Mucosa of rectum (tissue), 2 donors: ENCODE measurements around the gene ITGB4.

ENCODE experiments used
- H3K27ac ChIP-seq, 2 donors: one replicate each; pipeline ENCODE4 v1.7.0; 2013; ENCODE audit warnings: inconsistent platforms in 2 of 2, low read depth in 2 of 2, low read length in 2 of 2
- H3K27me3 ChIP-seq, 2 donors: one replicate each; pipeline ENCODE4 v1.7.0; 2013; ENCODE audit warnings: low read length in 2 of 2; ENCODE audit not compliant: control insufficient read depth in 2 of 2, insufficient read depth in 2 of 2
- H3K36me3 ChIP-seq, 2 donors: one replicate each; pipeline ENCODE4 v1.7.0; 2013; ENCODE audit warnings: low read length in 2 of 2; ENCODE audit not compliant: control insufficient read depth in 2 of 2, insufficient read depth in 2 of 2
- H3K4me1 ChIP-seq, 2 donors: one replicate each; pipeline ENCODE4 v1.7.0; 2013; ENCODE audit warnings: low read length in 2 of 2, mild to moderate bottlenecking in 1 of 2; ENCODE audit not compliant: control insufficient read depth in 2 of 2, insufficient read depth in 2 of 2
- H3K4me3 ChIP-seq, 2 donors: one replicate each; pipeline ENCODE4 v1.7.0; 2013; ENCODE audit warnings: low read length in 2 of 2
- H3K9ac ChIP-seq, 2 donors: one replicate each; pipeline ENCODE4 v1.7.0; 2013; ENCODE audit warnings: low read length in 2 of 2, low read depth in 1 of 2, mild to moderate bottlenecking in 1 of 2
- H3K9me3 ChIP-seq, 2 donors: one replicate each; pipeline ENCODE4 v1.7.0; 2013; ENCODE audit warnings: low read length in 2 of 2; ENCODE audit not compliant: control insufficient read depth in 2 of 2
- donor health status: healthy.
- donor health status: Normal muscosa, but diverticular disease.

Gene ITGB4

GRCh38 chr17:75720656-75721462, at the start of gene ITGB4:
Gene ITGB4, plus strand, starts transcription at chr17:75721459. Its CDS starts 3,245 bp downstream, at chr17:75724704.
- peak within 1 kb of the TSS; percentile 85 to 97 for H3K9ac ChIP-seq
- H3K4me1 ChIP-seq = peaks cover 24 to 29% of the 10 kb centered on the region in 2 donors
- H3K27ac ChIP-seq = peak within 1 kb of the TSS; percentile 97 to 98
- H3K4me3 ChIP-seq = peak within 1 kb of the TSS; percentile 73 to 79
- no peaks in the 10 kb centered on the region for H3K9me3 ChIP-seq
- H3K36me3 ChIP-seq = peaks cover 16% of the 10 kb centered on the region in 2 donors
- H3K27me3 ChIP-seq = no peaks in the 10 kb centered on the region

GRCh38 chr17:75672011-75672410, 49.2 kb upstream of the ITGB4 start:
- H3K27ac ChIP-seq = no peak overlapping the region
- H3K4me1 ChIP-seq = peaks cover 10 to 11% of the 10 kb centered on the region in 2 donors
- no peak overlapping the region for H3K9ac ChIP-seq
- H3K4me3 ChIP-seq = no peak overlapping the region
- H3K27me3 ChIP-seq = no peaks in the 10 kb centered on the region
- H3K36me3 ChIP-seq = peaks cover 40 to 47% of the 10 kb centered on the region in 2 donors
- H3K9me3 ChIP-seq = no peaks in the 10 kb centered on the region

GRCh38 chr17:75673487-75673886, 47.8 kb upstream of the ITGB4 start:
- Histone ChIP-seq H3K27ac (no peak overlapping the region), H3K36me3 (peaks cover 40 to 51% of the 10 kb centered on the region in 2 donors), H3K27me3 (no peaks in the 10 kb centered on the region), H3K4me3 (no peak overlapping the region), H3K9me3 (no peaks in the 10 kb centered on the region), H3K9ac (no peak overlapping the region), H3K4me1 (peaks cover 0 to 4% of the 10 kb centered on the region in 2 donors)

GRCh38 chr17:75676461-75676860, 44.8 kb upstream of the ITGB4 start:
- H3K9me3 ChIP-seq = no peaks in the 10 kb centered on the region
- no peaks in the 10 kb centered on the region for H3K27me3 ChIP-seq
- H3K27ac ChIP-seq = no peak overlapping the region

GRCh38 chr17:75679706-75680211, 41.5 kb upstream of the ITGB4 start:
- no peaks in the 10 kb centered on the region for H3K9me3 ChIP-seq
- peak overlapping the region; percentile 64 to 83 for H3K27ac ChIP-seq
- H3K36me3 ChIP-seq = peaks cover 3 to 18% of the 10 kb centered on the region in 2 donors
- peak overlapping the region in 1 of 2 donors; percentile 43 for H3K4me3 ChIP-seq
- peak overlapping the region in 1 of 2 donors; percentile 61 for H3K9ac ChIP-seq
- peaks cover 10 to 27% of the 10 kb centered on the region in 2 donors for H3K4me1 ChIP-seq
- H3K27me3 ChIP-seq = no peaks in the 10 kb centered on the region

More at GRCh38 chr17:75676461-75676860, 44.8 kb upstream of the ITGB4 start:
- Histone ChIP-seq H3K9ac (no peak overlapping the region), H3K4me1 (peaks cover 7 to 13% of the 10 kb centered on the region in 2 donors), H3K36me3 (peaks cover 25 to 44% of the 10 kb centered on the region in 2 donors), H3K4me3 (no peak overlapping the region)

GRCh38 chr17:75680431-75680830, 40.8 kb upstream of the ITGB4 start:
- Histone ChIP-seq H3K9ac (no peak overlapping the region), H3K4me3 (no peak overlapping the region), H3K4me1 (peaks cover 15 to 34% of the 10 kb centered on the region in 2 donors), H3K9me3 (no peaks in the 10 kb centered on the region), H3K27me3 (no peaks in the 10 kb centered on the region), H3K27ac (peak overlapping the region; percentile 64 to 83), H3K36me3 (peaks cover 3 to 18% of the 10 kb centered on the region in 2 donors)

GRCh38 chr17:75681289-75681688, 40.0 kb upstream of the ITGB4 start:
- no peaks in the 10 kb centered on the region for H3K27me3 ChIP-seq
- H3K4me3 ChIP-seq = no peak overlapping the region
- H3K27ac ChIP-seq = peak overlapping the region in 1 of 2 donors; percentile 11
- H3K9me3 ChIP-seq = no peaks in the 10 kb centered on the region
- H3K36me3 ChIP-seq = peaks cover 0 to 15% of the 10 kb centered on the region in 2 donors
- peaks cover 15 to 38% of the 10 kb centered on the region in 2 donors for H3K4me1 ChIP-seq
- no peak overlapping the region for H3K9ac ChIP-seq

- H3K4me1 ChIP-seq = peaks cover 15 to 38% of the 10 kb centered on the region in 2 donors
- H3K27ac ChIP-seq = peak overlapping the region; percentile 71 to 84
Measured at GRCh38 chr17:75683583-75683982, 37.7 kb upstream of the ITGB4 start.

GRCh38 chr17:75684249-75684648, 37.0 kb upstream of the ITGB4 start:
- no peaks in the 10 kb centered on the region for H3K9me3 ChIP-seq
- peaks cover 0 to 17% of the 10 kb centered on the region in 2 donors for H3K36me3 ChIP-seq
- H3K27me3 ChIP-seq = no peaks in the 10 kb centered on the region
- H3K9ac ChIP-seq = no peak overlapping the region
- peaks cover 15 to 34% of the 10 kb centered on the region in 2 donors for H3K4me1 ChIP-seq
- no peak overlapping the region for H3K4me3 ChIP-seq
- peak overlapping the region; percentile 71 to 84 for H3K27ac ChIP-seq

More at GRCh38 chr17:75683583-75683982, 37.7 kb upstream of the ITGB4 start:
- peaks cover 0 to 15% of the 10 kb centered on the region in 2 donors for H3K36me3 ChIP-seq
- no peaks in the 10 kb centered on the region for H3K9me3 ChIP-seq
- H3K4me3 ChIP-seq = no peak overlapping the region
- no peaks in the 10 kb centered on the region for H3K27me3 ChIP-seq
- no peak overlapping the region for H3K9ac ChIP-seq

GRCh38 chr17:75684924-75685323, 36.3 kb upstream of the ITGB4 start:
- Histone ChIP-seq H3K9me3 (no peaks in the 10 kb centered on the region), H3K27ac (peak overlapping the region; percentile 71 to 84), H3K4me1 (peaks cover 16 to 29% of the 10 kb centered on the region in 2 donors), H3K4me3 (no peak overlapping the region), H3K9ac (peak overlapping the region in 1 of 2 donors; percentile 2), H3K36me3 (peaks cover 0 to 14% of the 10 kb centered on the region in 2 donors), H3K27me3 (no peaks in the 10 kb centered on the region)
